Bronchial epithelial cell (primary cell): ENCODE measurements around the gene CRYBA2. TPM values are rescaled to one million over a fixed set of nuclear protein-coding genes. Genes with fewer than 3 reads are reported as not detected.

ENCODE experiments used
- DNase-seq: peaks from one replicate; pipeline ENCODE4 v3.0.0-alpha.2; 2010; ENCODE audit warnings: low read depth
- FAIRE-seq: peaks from 2 replicates; lab custom pipeline; 2011; peaks lifted over from hg19 to GRCh38; lab: Jason Lieb, UNC
- H3K27me3 ChIP-seq: 2 replicates; pipeline ENCODE4 v1.5.1; 2011; ENCODE audit warnings: low read length; ENCODE audit not compliant: control insufficient read depth, insufficient read depth
- H3K36me3 ChIP-seq: 2 replicates; pipeline ENCODE4 v1.5.1; 2011; ENCODE audit warnings: low read length; ENCODE audit not compliant: control insufficient read depth, insufficient read depth
- H3K4me3 ChIP-seq: 2 replicates; pipeline ENCODE4 v1.5.1; 2011; ENCODE audit warnings: mild to moderate bottlenecking, low read depth, low read length, control low read depth
- CTCF ChIP-seq: IDR thresholded peaks from 2 replicates; pipeline ENCODE4 v1.5.1; 2011; ENCODE audit warnings: mild to moderate bottlenecking, moderate library complexity, low read length, control low read depth, inconsistent platforms; ENCODE audit not compliant: insufficient read depth, severe bottlenecking
- total RNA-seq: library from RNA; depleted of rRNA; stranded (reverse); fragments of >200 nt; gene quantifications from 2 replicates; pipeline ENCODE4 v1.2.1, GENCODE V29; 2014

The CRYBA2 gene
- total RNA-seq, 1 donor from 2014 or later: not detected

DNA sequence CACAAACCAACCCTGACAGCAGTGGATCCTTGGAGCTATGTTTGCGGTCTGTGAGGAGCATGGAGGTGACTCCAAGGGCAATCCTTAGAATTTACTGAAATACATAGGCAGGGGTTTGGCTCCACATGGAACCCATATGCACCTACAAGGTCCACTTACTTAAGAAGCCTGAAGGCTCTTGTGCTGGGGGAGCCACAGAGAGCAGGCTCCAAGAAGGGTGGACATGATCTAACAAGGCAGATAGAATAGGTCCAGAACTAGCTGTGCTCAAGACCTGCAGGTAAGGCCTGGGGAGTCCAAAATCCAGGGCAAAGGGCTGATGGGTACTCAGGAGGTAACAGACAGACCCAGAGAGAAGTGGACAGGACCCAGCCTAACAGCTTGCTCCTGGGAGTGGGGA lies 34.9 kb downstream of the CRYBA2 start:
- DNase-seq: no peak

GRCh38 chr2:218957671-218958070 lies 35.6 kb downstream of the CRYBA2 start:
- H3K27me3 ChIP-seq: peaks cover 24% of the 10 kb centered on the region
- no peaks in the 10 kb centered on the region for H3K36me3 ChIP-seq
- no peak overlapping the region for H3K4me3 ChIP-seq
- FAIRE-seq (no peak), DNase-seq (peak; percentile 15)
- TF ChIP-seq CTCF: no peak

More for the DNA sequence above, 34.9 kb downstream of the CRYBA2 start:
- Histone ChIP-seq H3K4me3 (no peak overlapping the region), H3K36me3 (no peaks in the 10 kb centered on the region), H3K27me3 (peaks cover 24% of the 10 kb centered on the region)
- no peak for FAIRE-seq
- TF ChIP-seq CTCF: no peak

DNA sequence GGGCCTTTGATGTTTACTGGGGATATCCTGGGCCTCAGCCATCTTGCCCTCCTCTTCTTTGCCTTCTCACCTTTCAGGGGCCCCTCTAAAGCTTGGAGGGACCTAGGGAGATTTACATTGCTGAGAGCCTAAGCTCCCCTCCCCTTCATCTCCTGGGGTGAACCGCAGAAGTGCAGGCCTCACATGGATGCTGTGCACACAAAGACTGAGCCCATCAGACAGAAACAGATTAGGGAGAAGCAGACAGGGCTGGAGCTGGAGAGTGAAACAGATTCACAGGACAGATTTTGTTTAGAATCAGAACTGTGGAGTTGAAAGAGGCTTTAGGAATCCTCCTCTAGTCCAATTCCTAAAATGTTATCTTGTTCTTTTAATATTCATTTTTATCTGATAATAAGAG lies 37.2 kb downstream of the CRYBA2 start:
- Histone ChIP-seq H3K4me3 (no peak overlapping the region), H3K27me3 (peaks cover 17% of the 10 kb centered on the region), H3K36me3 (no peaks in the 10 kb centered on the region)
- FAIRE-seq (no peak), DNase-seq (no peak)
- TF ChIP-seq CTCF: no peak

- peak; percentile 58 for FAIRE-seq
- H3K27me3 ChIP-seq: peaks cover 7% of the 10 kb centered on the region
- no peak for TF ChIP-seq CTCF
These were observed 38.5 kb downstream of the CRYBA2 start for GRCh38 chr2:218954541-218955300.

GRCh38 chr2:218953366-218953954 lies 39.8 kb downstream of the CRYBA2 start:
- peak; percentile 28 for TF ChIP-seq CTCF
- no peak for DNase-seq
- no peak for FAIRE-seq
- H3K27me3 ChIP-seq: peaks cover 4% of the 10 kb centered on the region
- H3K36me3 ChIP-seq: no peaks in the 10 kb centered on the region
- H3K4me3 ChIP-seq: no peak overlapping the region

More at GRCh38 chr2:218954541-218955300, 38.5 kb downstream of the CRYBA2 start:
- H3K4me3 ChIP-seq: no peak overlapping the region
- no peaks in the 10 kb centered on the region for H3K36me3 ChIP-seq
- no peak for DNase-seq
